HG03039 (cell line): Measurements from ENCODE around the gene THSD4.

Source experiments
- ATAC-seq: cut with Tn5 transposase; IDR thresholded peaks from one replicate; pipeline ENCODE4 v1.9.1; 2021; ENCODE audit warnings: mild to moderate bottlenecking, moderate library complexity; ENCODE audit not compliant: unreplicated experiment

THSD4 gene

GRCh38 chr15:71219645-71220044 is 104.4 kb downstream of the THSD4 start:
- no peak for ATAC-seq

GRCh38 chr15:71220828-71221227 is 105.6 kb downstream of the THSD4 start:
- ATAC-seq, result no peak

GRCh38 chr15:71221417-71221816 is 106.1 kb downstream of the THSD4 start:
- no peak for ATAC-seq

GRCh38 chr15:71223516-71223915 is 108.2 kb downstream of the THSD4 start:
- no peak for ATAC-seq

- no peak for ATAC-seq
These were observed 108.8 kb downstream of the THSD4 start for GRCh38 chr15:71224024-71224423.

GRCh38 chr15:71225851-71226250 is 110.6 kb downstream of the THSD4 start:
- ATAC-seq, result no peak

GRCh38 chr15:71226536-71227455 is 111.5 kb downstream of the THSD4 start:
- no peak for ATAC-seq

- no peak for ATAC-seq
These were observed 113.1 kb downstream of the THSD4 start for GRCh38 chr15:71228403-71228802.

- no peak for ATAC-seq
These were observed 115.0 kb downstream of the THSD4 start for GRCh38 chr15:71230303-71230702.

- no peak for ATAC-seq
These were observed 116.5 kb downstream of the THSD4 start for GRCh38 chr15:71231758-71232157.

GRCh38 chr15:71232411-71232810 is 117.1 kb downstream of the THSD4 start:
- ATAC-seq, result no peak

- no peak for ATAC-seq
These were observed 122.4 kb downstream of the THSD4 start for GRCh38 chr15:71237456-71238188.

GRCh38 chr15:71238926-71239325 is 123.7 kb downstream of the THSD4 start:
- no peak for ATAC-seq

- ATAC-seq, result no peak
These were observed 124.5 kb downstream of the THSD4 start for GRCh38 chr15:71239592-71240364.

GRCh38 chr15:71242292-71242691 is 127.0 kb downstream of the THSD4 start:
- no peak for ATAC-seq

- no peak for ATAC-seq
These were observed 129.0 kb downstream of the THSD4 start for GRCh38 chr15:71244250-71244649.

GRCh38 chr15:71245588-71245987 is 130.3 kb downstream of the THSD4 start:
- no peak for ATAC-seq

- no peak for ATAC-seq
These were observed 133.1 kb downstream of the THSD4 start for GRCh38 chr15:71248386-71248785.

- ATAC-seq, result no peak
These were observed 134.7 kb downstream of the THSD4 start for GRCh38 chr15:71249986-71250385.

GRCh38 chr15:71250936-71251583 is 135.8 kb downstream of the THSD4 start:
- ATAC-seq, result no peak

- ATAC-seq, result no peak
These were observed 136.3 kb downstream of the THSD4 start for GRCh38 chr15:71251584-71252043.
